ENCODE data around the gene NOL9.
A peak's percentile ranks its signal among the peaks of the same experiment; 100 is the strongest.

NOL9 gene

DNA sequence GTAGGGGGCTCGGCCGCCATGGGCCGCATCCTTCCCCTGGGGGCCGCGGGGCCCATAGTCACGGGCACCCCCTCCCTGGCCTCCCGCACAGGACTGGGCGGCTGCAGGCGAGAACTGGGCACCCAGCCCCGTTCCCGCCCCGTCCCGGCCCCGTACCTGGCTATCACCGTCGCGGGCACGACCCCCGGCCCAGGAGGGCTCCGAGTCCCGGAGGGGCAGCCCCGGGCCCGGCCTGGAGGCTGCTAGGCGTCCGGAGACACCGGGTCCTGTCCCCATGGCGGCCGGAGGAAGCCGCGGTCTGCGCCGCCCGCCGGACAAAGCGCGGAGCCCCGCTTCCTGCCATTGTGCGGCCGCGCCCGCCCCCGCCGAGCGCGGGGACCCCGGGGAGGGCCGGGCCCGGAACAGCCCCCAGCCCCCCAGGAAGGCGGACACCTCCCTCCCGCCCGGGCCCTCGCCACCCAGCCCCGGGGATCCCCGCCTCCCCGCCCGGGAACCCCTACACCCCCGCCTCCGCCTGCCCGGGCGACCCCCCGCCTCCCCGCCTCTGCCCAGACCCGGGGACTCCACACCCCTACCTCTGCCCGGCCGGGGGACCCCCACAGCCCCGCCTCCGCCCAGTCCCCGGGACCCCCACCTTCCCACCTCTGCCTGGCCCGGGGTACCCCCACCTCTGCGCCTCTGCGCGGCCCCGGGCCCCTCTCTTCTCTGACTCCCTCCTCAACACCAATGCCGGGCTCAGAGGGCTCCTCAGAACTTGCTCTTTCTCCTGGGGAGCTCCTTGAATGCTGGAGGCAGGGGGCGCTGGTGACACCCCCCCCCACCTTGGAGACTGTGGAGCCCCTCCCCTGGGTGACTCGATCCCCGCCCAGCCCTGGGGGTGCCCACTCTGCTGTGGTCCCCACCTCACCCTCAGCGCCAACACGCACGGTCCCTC is 68.9 kb downstream of the NOL9 start:
- H3K9me3 ChIP-seq (ENCODE audit: control insufficient read depth in 2 of 2, low read length in 2 of 2): no peaks in the 10 kb centered on the region
- peaks cover 10 to 20% of the 10 kb centered on the region in 2 donors for H3K27me3 ChIP-seq (ENCODE audit: control insufficient read depth in 1 of 2, insufficient read depth in 2 of 2, low read length in 2 of 2)
- no peak overlapping the region for H3K27ac ChIP-seq (ENCODE audit: low read length)
- H3K4me1 ChIP-seq (ENCODE audit: control insufficient read depth, insufficient read depth, low read length): peaks cover 30% of the 10 kb centered on the region
- H3K4me3 ChIP-seq (ENCODE audit: low read length in 2 of 2): peak overlapping the region in 1 of 2 donors; percentile 29
- H3K9ac ChIP-seq (ENCODE audit: low read length in 2 of 2): no peak overlapping the region
- H3K36me3 ChIP-seq (ENCODE audit: control insufficient read depth in 2 of 2, insufficient read depth in 2 of 2, low read length in 2 of 2): no peaks in the 10 kb centered on the region

DNA sequence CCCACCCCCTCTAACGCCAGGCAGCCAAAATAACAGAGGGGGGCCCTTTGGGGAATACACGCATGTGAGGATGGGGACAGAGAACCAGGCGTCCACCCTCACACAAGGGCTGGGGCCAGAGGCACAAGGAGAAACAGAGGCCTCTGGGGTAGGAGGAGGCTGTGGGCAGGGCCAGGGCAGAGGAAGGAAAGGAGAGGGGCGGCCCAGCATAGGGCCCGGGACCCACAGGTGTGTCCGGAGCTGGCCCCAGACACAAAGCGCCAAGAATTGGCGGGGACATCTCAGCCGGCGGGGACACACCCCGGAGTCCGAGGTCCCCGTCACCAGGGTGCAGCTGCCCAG is 69.5 kb downstream of the NOL9 start:
- peak overlapping the region in 1 of 2 donors; percentile 29 for H3K4me3 ChIP-seq (ENCODE audit: low read length in 2 of 2)
- H3K9ac ChIP-seq (ENCODE audit: low read length in 2 of 2): no peak overlapping the region
- H3K9me3 ChIP-seq (ENCODE audit: control insufficient read depth in 2 of 2, low read length in 2 of 2): no peaks in the 10 kb centered on the region
- no peaks in the 10 kb centered on the region for H3K36me3 ChIP-seq (ENCODE audit: control insufficient read depth in 2 of 2, insufficient read depth in 2 of 2, low read length in 2 of 2)
- no peak overlapping the region for H3K27ac ChIP-seq (ENCODE audit: low read length)
- H3K4me1 ChIP-seq (ENCODE audit: control insufficient read depth, insufficient read depth, low read length): peaks cover 23% of the 10 kb centered on the region
- H3K27me3 ChIP-seq (ENCODE audit: control insufficient read depth in 1 of 2, insufficient read depth in 2 of 2, low read length in 2 of 2): peaks cover 10 to 20% of the 10 kb centered on the region in 2 donors

DNA sequence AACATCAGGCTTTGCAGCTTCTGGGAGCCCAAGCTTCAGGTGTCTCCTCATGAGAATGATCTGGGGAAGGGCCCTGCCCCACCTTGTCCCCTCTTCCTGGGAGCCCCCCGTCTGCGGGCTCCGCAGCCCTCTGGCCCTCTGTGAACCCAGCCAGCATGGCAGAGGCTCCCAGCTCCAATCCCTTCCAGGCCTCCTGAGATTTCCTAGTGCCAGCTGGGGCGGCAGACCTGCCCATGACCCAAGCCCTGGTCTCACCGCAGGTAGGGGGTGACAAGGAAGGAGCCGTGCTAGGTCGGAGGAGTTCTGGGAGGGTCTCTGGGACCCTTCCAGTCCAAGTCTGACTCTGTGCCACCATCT is 70.6 kb downstream of the NOL9 start:
- no peaks in the 10 kb centered on the region for H3K9me3 ChIP-seq (ENCODE audit: control insufficient read depth in 2 of 2, low read length in 2 of 2)
- H3K4me3 ChIP-seq (ENCODE audit: low read length in 2 of 2): no peak overlapping the region
- no peaks in the 10 kb centered on the region for H3K36me3 ChIP-seq (ENCODE audit: control insufficient read depth in 2 of 2, insufficient read depth in 2 of 2, low read length in 2 of 2)
- H3K4me1 ChIP-seq (ENCODE audit: control insufficient read depth, insufficient read depth, low read length): peaks cover 17% of the 10 kb centered on the region
- no peak overlapping the region for H3K9ac ChIP-seq (ENCODE audit: low read length in 2 of 2)
- H3K27ac ChIP-seq (ENCODE audit: low read length): no peak overlapping the region
- peaks cover 10 to 17% of the 10 kb centered on the region in 2 donors for H3K27me3 ChIP-seq (ENCODE audit: control insufficient read depth in 1 of 2, insufficient read depth in 2 of 2, low read length in 2 of 2)

DNA sequence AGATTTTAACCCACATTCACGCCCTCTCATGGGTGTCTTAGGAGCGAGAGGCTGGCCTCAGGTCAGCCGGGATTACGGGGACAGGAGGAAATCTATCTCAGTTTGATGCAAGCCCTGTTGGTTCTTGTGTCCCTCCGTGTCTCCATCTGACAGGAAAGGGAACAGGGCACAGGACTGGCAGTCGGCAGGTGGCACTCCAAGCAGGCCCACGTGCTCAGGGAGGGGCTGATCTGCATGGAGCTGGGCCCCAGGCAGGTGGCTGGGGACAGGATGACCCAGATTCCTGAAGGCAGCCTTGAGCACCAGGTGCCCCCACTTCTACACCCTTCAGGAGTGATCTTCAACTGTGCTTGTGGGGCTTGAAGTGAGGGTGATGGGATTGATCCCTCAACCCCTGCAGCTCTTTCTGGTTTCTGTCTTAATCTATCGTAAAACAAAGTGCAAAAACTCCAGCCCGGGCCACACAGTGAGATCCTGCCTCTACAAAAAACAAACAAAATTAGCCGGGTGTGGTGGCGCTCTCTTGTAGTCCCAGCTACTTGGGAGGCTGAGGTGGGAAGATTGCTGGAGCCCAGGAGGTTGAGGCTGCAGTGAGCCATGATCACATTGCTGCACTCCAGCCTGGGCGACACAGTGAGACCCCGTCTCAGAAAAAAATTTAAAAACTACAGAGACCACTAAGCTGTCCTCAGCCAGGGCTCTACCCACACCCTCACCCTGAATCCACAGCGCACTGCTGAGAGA is 71.1 kb downstream of the NOL9 start:
- H3K4me3 ChIP-seq (ENCODE audit: low read length in 2 of 2): no peak overlapping the region
- no peaks in the 10 kb centered on the region for H3K36me3 ChIP-seq (ENCODE audit: control insufficient read depth in 2 of 2, insufficient read depth in 2 of 2, low read length in 2 of 2)
- H3K4me1 ChIP-seq (ENCODE audit: control insufficient read depth, insufficient read depth, low read length): peaks cover 17% of the 10 kb centered on the region
- H3K9me3 ChIP-seq (ENCODE audit: control insufficient read depth in 2 of 2, low read length in 2 of 2): no peaks in the 10 kb centered on the region
- H3K27me3 ChIP-seq (ENCODE audit: control insufficient read depth in 1 of 2, insufficient read depth in 2 of 2, low read length in 2 of 2): peaks cover 10 to 17% of the 10 kb centered on the region in 2 donors
- no peak overlapping the region for H3K27ac ChIP-seq (ENCODE audit: low read length)
- no peak overlapping the region for H3K9ac ChIP-seq (ENCODE audit: low read length in 2 of 2)

DNA sequence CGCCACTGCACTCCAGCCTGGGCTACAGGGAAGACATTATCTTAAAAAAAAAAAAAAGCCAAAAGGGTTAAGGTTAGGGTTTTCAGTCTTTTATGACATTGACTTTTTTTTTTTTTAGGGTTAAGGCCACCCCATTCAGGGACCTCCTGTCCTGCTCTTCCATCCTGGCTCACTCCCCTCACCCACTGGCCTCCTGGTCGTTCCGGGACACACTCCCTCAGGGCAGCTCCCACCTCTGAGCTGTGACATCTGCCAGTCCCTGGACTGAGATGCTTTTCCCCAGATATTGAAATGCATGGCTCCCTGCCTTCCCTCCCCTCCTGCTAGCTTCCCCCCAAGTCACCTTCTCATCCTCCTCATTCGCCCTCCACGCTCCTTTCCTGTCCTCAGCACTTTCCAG is 72.5 kb downstream of the NOL9 start:
- Histone ChIP-seq H3K4me1 (ENCODE audit: control insufficient read depth, insufficient read depth, low read length) (peaks cover 17% of the 10 kb centered on the region), H3K9ac (ENCODE audit: low read length in 2 of 2) (no peak overlapping the region), H3K4me3 (ENCODE audit: low read length in 2 of 2) (no peak overlapping the region), H3K36me3 (ENCODE audit: control insufficient read depth in 2 of 2, insufficient read depth in 2 of 2, low read length in 2 of 2) (no peaks in the 10 kb centered on the region), H3K9me3 (ENCODE audit: control insufficient read depth in 2 of 2, low read length in 2 of 2) (no peaks in the 10 kb centered on the region), H3K27me3 (ENCODE audit: control insufficient read depth in 1 of 2, insufficient read depth in 2 of 2, low read length in 2 of 2) (peaks cover 9 to 17% of the 10 kb centered on the region in 2 donors), H3K27ac (ENCODE audit: low read length) (no peak overlapping the region)

DNA sequence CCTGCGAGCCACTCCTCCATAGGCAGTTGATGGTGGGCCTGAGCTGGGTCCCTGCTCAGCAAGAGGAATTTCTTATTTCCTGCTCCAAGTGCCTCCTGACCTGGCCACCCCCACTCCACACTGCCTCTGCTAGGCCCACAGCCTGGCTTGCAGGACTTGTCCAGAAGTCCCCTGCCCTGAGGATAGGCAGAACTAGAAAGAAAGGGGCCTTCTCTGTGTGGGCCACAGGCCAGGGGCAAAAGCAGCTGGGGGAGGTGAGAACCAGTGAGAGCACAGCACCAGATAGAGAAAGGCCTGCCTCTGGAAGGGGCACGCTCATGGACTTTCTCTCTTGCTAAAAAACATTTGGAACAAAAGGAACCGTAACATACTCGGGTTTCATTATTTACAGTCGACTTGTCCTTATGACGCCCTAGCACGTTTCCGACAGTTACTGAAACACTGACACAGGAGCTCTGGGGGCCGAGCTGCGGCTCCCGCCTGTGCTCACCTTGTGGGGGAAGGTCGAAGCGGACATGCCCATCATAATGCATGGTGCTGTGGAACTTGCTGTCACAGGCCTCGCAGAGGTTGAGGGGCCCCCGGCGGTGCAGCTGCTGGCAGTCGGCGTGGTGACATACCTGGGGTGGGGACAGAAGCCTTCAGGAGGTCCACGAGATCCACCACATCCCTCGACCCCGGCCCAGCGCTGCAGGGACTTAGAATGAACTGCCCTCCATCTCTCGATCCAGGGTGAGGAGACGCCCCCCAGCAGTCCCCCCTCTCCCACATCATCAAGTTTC is 77.1 kb downstream of the NOL9 start:
- no peak overlapping the region for H3K4me3 ChIP-seq (ENCODE audit: low read length in 2 of 2)
- no peaks in the 10 kb centered on the region for H3K27me3 ChIP-seq (ENCODE audit: control insufficient read depth in 1 of 2, insufficient read depth in 2 of 2, low read length in 2 of 2)
- H3K9ac ChIP-seq (ENCODE audit: low read length in 2 of 2): no peak overlapping the region
- peaks cover 0 to 2% of the 10 kb centered on the region in 2 donors for H3K36me3 ChIP-seq (ENCODE audit: control insufficient read depth in 2 of 2, insufficient read depth in 2 of 2, low read length in 2 of 2)
- H3K4me1 ChIP-seq (ENCODE audit: control insufficient read depth, insufficient read depth, low read length): no peaks in the 10 kb centered on the region
- no peak overlapping the region for H3K27ac ChIP-seq (ENCODE audit: low read length)
- H3K9me3 ChIP-seq (ENCODE audit: control insufficient read depth in 2 of 2, low read length in 2 of 2): no peaks in the 10 kb centered on the region

DNA sequence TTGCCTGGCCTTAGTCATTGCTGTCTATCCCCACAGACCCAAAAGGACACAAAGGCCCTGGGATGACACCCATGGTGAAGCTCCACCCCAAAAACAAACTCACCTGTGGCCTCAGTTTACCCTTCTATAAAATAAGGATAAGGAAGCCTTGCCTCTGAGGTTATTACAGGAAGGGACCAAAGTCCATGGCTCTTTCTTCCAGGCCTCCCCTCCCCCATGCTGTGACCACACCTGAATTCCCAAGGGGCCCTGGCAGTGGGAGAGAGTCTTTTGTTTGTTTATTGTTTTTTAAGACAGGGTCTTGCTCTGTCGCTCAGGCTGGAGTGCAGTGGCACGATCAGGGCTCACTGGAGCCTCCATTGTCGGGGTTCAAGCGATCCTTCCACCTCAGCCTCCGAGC is 77.8 kb downstream of the NOL9 start:
- H3K4me1 ChIP-seq (ENCODE audit: control insufficient read depth, insufficient read depth, low read length): no peaks in the 10 kb centered on the region
- H3K27ac ChIP-seq (ENCODE audit: low read length): no peak overlapping the region
- H3K4me3 ChIP-seq (ENCODE audit: low read length in 2 of 2): no peak overlapping the region
- no peaks in the 10 kb centered on the region for H3K9me3 ChIP-seq (ENCODE audit: control insufficient read depth in 2 of 2, low read length in 2 of 2)
- peaks cover 0 to 2% of the 10 kb centered on the region in 2 donors for H3K36me3 ChIP-seq (ENCODE audit: control insufficient read depth in 2 of 2, insufficient read depth in 2 of 2, low read length in 2 of 2)
- H3K27me3 ChIP-seq (ENCODE audit: control insufficient read depth in 1 of 2, insufficient read depth in 2 of 2, low read length in 2 of 2): no peaks in the 10 kb centered on the region
- no peak overlapping the region for H3K9ac ChIP-seq (ENCODE audit: low read length in 2 of 2)

DNA sequence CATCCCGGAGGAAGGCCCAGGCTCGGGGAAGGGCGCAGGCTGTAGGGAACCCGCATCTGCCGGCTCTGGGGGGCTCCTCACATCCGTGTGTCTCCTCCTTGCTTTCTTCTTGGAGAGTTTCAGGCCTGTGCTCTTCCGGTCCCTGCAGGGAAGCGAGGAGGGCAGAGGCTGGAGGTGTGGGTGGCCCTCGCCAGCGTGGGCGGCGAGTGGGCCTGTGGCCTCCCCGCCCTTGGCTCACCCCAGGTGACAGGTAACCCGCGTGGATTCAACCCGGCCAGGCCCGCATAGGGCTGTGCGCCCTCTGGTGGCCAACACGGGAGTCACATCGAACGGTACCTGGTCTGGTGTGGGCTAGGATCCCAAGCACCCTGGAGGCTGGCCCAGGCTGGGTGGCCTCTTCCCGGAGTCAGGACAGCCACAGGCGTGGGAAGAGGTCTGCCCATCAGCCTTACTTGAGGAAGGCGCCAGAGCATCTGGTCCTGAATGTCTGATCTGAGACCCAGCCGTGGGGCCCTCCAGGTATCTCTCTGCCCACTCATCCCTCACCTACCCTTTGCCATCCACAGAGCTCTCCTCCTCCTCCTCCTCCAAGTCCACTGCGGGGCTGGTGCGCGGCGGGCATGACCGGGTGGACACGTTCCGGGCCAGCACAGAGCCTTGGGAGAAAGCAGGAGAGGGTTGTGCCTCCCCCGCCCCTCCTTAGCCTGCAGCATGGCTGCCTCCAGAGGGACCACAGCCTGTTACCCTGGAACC is 78.8 kb downstream of the NOL9 start:
- H3K4me3 ChIP-seq (ENCODE audit: low read length in 2 of 2): no peak overlapping the region
- H3K9ac ChIP-seq (ENCODE audit: low read length in 2 of 2): no peak overlapping the region
- H3K9me3 ChIP-seq (ENCODE audit: control insufficient read depth in 2 of 2, low read length in 2 of 2): no peaks in the 10 kb centered on the region
- no peaks in the 10 kb centered on the region for H3K27me3 ChIP-seq (ENCODE audit: control insufficient read depth in 1 of 2, insufficient read depth in 2 of 2, low read length in 2 of 2)
- no peaks in the 10 kb centered on the region for H3K4me1 ChIP-seq (ENCODE audit: control insufficient read depth, insufficient read depth, low read length)
- no peak overlapping the region for H3K27ac ChIP-seq (ENCODE audit: low read length)
- H3K36me3 ChIP-seq (ENCODE audit: control insufficient read depth in 2 of 2, insufficient read depth in 2 of 2, low read length in 2 of 2): peaks cover 0 to 2% of the 10 kb centered on the region in 2 donors

DNA sequence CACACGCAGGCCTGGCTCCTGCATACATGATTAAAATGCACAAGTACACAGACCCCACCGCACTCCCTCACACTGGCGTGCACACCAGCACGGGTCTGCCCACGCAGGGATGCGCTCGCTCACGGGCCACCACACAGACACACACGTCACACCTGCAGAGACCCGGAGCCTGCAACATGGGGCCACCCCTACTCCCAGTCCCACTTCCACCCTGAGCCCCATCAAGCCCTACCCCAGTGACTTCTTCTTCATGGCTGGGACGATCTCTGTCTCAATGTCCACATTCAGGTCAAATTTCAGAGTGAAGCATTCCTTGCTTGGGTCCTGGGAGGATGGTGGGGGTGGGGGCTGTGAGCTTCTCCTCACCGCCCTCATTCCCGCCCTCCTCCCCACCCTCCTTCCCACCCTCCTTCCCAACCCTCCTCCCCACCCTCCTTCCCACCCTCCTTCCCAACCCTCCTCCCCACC is 79.5 kb downstream of the NOL9 start:
- H3K4me3 ChIP-seq (ENCODE audit: low read length in 2 of 2): no peak overlapping the region
- no peak overlapping the region for H3K9ac ChIP-seq (ENCODE audit: low read length in 2 of 2)
- peaks cover 0 to 2% of the 10 kb centered on the region in 2 donors for H3K36me3 ChIP-seq (ENCODE audit: control insufficient read depth in 2 of 2, insufficient read depth in 2 of 2, low read length in 2 of 2)
- no peaks in the 10 kb centered on the region for H3K27me3 ChIP-seq (ENCODE audit: control insufficient read depth in 1 of 2, insufficient read depth in 2 of 2, low read length in 2 of 2)
- H3K9me3 ChIP-seq (ENCODE audit: control insufficient read depth in 2 of 2, low read length in 2 of 2): no peaks in the 10 kb centered on the region
- H3K27ac ChIP-seq (ENCODE audit: low read length): no peak overlapping the region
- H3K4me1 ChIP-seq (ENCODE audit: control insufficient read depth, insufficient read depth, low read length): no peaks in the 10 kb centered on the region
